ENCODE measurements around the gene RPRD1B.

Gene RPRD1B

GRCh38 chr20:38108438-38108985 is 75.0 kb downstream of the RPRD1B start:
- no peak for TF ChIP-seq EZH2phosphoT487 (IDR thresholded peaks at IDR 0.05; ENCODE audit: borderline replicate concordance)
- TF ChIP-seq, protein P1, sequence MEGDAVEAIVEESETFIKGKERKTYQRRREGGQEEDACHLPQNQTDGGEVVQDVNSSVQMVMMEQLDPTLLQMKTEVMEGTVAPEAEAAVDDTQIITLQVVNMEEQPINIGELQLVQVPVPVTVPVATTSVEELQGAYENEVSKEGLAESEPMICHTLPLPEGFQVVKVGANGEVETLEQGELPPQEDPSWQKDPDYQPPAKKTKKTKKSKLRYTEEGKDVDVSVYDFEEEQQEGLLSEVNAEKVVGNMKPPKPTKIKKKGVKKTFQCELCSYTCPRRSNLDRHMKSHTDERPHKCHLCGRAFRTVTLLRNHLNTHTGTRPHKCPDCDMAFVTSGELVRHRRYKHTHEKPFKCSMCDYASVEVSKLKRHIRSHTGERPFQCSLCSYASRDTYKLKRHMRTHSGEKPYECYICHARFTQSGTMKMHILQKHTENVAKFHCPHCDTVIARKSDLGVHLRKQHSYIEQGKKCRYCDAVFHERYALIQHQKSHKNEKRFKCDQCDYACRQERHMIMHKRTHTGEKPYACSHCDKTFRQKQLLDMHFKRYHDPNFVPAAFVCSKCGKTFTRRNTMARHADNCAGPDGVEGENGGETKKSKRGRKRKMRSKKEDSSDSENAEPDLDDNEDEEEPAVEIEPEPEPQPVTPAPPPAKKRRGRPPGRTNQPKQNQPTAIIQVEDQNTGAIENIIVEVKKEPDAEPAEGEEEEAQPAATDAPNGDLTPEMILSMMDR (conservative IDR thresholded peaks at IDR 0.05; ENCODE audit: low read length) = no peak
- H3K9me2 ChIP-seq (replicated peaks; ENCODE audit: low read depth, low read length) = no peaks in the 10 kb centered on the region
- H3K4me3 ChIP-seq (ENCODE audit: low read length, poor library complexity, severe bottlenecking) = no peak overlapping the region
- no peaks in the 10 kb centered on the region for H4K20me1 ChIP-seq (ENCODE audit: insufficient read depth, low read length, poor library complexity, severe bottlenecking)
- H3K9ac ChIP-seq (ENCODE audit: low read depth, low read length, poor library complexity, severe bottlenecking) = no peak overlapping the region
- H3K36me3 ChIP-seq (ENCODE audit: insufficient read depth, low read length) = no peaks in the 10 kb centered on the region
- no peak overlapping the region for H2AFZ ChIP-seq (ENCODE audit: low read length)
- no peaks in the 10 kb centered on the region for H3F3A ChIP-seq (ENCODE audit: low read depth)
- H3K27me3 ChIP-seq (ENCODE audit: insufficient read depth, low read length, poor library complexity, severe bottlenecking) = no peaks in the 10 kb centered on the region
- no peaks in the 10 kb centered on the region for H3K9me3 ChIP-seq (ENCODE audit: insufficient read depth, low read depth, low read length)
- no peaks in the 10 kb centered on the region for H3K79me2 ChIP-seq (ENCODE audit: insufficient read depth, low read length)
- peaks cover 2% of the 10 kb centered on the region for H3K4me1 ChIP-seq (ENCODE audit: insufficient read depth, low read length, poor library complexity, severe bottlenecking)
- no peak overlapping the region for H3K4me2 ChIP-seq (ENCODE audit: low read depth, low read length, poor library complexity, severe bottlenecking)

- Histone ChIP-seq H3K27me3 (ENCODE audit: insufficient read depth, low read length, poor library complexity, severe bottlenecking) (no peaks in the 10 kb centered on the region), H2AFZ (ENCODE audit: low read length) (no peak overlapping the region), H3K36me3 (ENCODE audit: insufficient read depth, low read length) (no peaks in the 10 kb centered on the region), H3K4me1 (ENCODE audit: insufficient read depth, low read length, poor library complexity, severe bottlenecking) (peaks cover 6% of the 10 kb centered on the region), H3K79me2 (ENCODE audit: insufficient read depth, low read length) (no peaks in the 10 kb centered on the region), H4K20me1 (ENCODE audit: insufficient read depth, low read length, poor library complexity, severe bottlenecking) (no peaks in the 10 kb centered on the region), H3F3A (ENCODE audit: low read depth) (no peaks in the 10 kb centered on the region), H3K4me2 (ENCODE audit: low read depth, low read length, poor library complexity, severe bottlenecking) (no peak overlapping the region), H3K9me2 (replicated peaks; ENCODE audit: low read depth, low read length) (no peaks in the 10 kb centered on the region), H3K9me3 (ENCODE audit: insufficient read depth, low read depth, low read length) (no peaks in the 10 kb centered on the region), H3K9ac (ENCODE audit: low read depth, low read length, poor library complexity, severe bottlenecking) (no peak overlapping the region), H3K4me3 (ENCODE audit: low read length, poor library complexity, severe bottlenecking) (no peak overlapping the region)
- no peak for TF ChIP-seq EZH2phosphoT487 (IDR thresholded peaks at IDR 0.05; ENCODE audit: borderline replicate concordance)
- TF ChIP-seq, protein P1 (conservative IDR thresholded peaks at IDR 0.05; ENCODE audit: low read length) = no peak
Measured at GRCh38 chr20:38108986-38109541, 75.5 kb downstream of the RPRD1B start.

GRCh38 chr20:38109591-38110524 is 76.3 kb downstream of the RPRD1B start:
- Histone ChIP-seq H2AFZ (ENCODE audit: low read length) (no peak overlapping the region), H3K9me2 (replicated peaks; ENCODE audit: low read depth, low read length) (no peaks in the 10 kb centered on the region), H3K4me2 (ENCODE audit: low read depth, low read length, poor library complexity, severe bottlenecking) (no peak overlapping the region), H3K79me2 (ENCODE audit: insufficient read depth, low read length) (no peaks in the 10 kb centered on the region), H3K36me3 (ENCODE audit: insufficient read depth, low read length) (no peaks in the 10 kb centered on the region), H3F3A (ENCODE audit: low read depth) (no peaks in the 10 kb centered on the region), H3K4me1 (ENCODE audit: insufficient read depth, low read length, poor library complexity, severe bottlenecking) (peaks cover 6% of the 10 kb centered on the region), H3K4me3 (ENCODE audit: low read length, poor library complexity, severe bottlenecking) (no peak overlapping the region), H3K27me3 (ENCODE audit: insufficient read depth, low read length, poor library complexity, severe bottlenecking) (no peaks in the 10 kb centered on the region), H4K20me1 (ENCODE audit: insufficient read depth, low read length, poor library complexity, severe bottlenecking) (no peaks in the 10 kb centered on the region), H3K9me3 (ENCODE audit: insufficient read depth, low read depth, low read length) (no peaks in the 10 kb centered on the region), H3K9ac (ENCODE audit: low read depth, low read length, poor library complexity, severe bottlenecking) (no peak overlapping the region)
- TF ChIP-seq EZH2phosphoT487 (IDR thresholded peaks at IDR 0.05; ENCODE audit: borderline replicate concordance) = no peak
- TF ChIP-seq, protein P1 (conservative IDR thresholded peaks at IDR 0.05; ENCODE audit: low read length) = no peak
